ENCODE data around the gene FAHD1.

DNA sequence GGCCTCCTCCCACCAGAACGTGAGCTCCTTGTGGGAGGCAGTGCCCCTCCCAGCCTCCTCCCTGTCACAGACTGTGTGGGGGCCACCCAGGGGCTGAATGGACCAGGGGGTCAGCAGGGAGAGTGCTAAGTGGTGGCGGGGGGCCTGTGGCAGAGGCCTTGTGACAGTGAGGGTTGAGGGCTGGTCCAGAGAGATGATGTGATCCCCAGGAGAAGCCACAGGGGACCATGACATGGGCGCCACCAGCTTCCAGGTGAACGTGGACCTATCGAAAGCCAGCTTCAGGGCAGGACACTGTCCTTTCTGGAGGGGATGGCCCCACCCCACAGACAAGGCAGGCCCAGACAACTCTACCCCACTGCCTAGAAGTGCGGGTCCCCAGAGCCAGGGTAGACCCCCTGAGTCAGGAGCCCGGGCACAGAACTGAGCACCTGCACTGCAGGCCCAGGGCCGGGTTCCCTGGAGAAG is 47.7 kb upstream of the FAHD1 start:
- TF ChIP-seq POLR2A (IDR thresholded peaks at IDR 0.05) = no peak
- TF ChIP-seq, protein P1, sequence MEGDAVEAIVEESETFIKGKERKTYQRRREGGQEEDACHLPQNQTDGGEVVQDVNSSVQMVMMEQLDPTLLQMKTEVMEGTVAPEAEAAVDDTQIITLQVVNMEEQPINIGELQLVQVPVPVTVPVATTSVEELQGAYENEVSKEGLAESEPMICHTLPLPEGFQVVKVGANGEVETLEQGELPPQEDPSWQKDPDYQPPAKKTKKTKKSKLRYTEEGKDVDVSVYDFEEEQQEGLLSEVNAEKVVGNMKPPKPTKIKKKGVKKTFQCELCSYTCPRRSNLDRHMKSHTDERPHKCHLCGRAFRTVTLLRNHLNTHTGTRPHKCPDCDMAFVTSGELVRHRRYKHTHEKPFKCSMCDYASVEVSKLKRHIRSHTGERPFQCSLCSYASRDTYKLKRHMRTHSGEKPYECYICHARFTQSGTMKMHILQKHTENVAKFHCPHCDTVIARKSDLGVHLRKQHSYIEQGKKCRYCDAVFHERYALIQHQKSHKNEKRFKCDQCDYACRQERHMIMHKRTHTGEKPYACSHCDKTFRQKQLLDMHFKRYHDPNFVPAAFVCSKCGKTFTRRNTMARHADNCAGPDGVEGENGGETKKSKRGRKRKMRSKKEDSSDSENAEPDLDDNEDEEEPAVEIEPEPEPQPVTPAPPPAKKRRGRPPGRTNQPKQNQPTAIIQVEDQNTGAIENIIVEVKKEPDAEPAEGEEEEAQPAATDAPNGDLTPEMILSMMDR (IDR thresholded peaks at IDR 0.05) = no peak
